ENCODE results near the gene CNTNAP2. TPM values are rescaled to one million over a fixed set of nuclear protein-coding genes. Genes with fewer than 3 reads are reported as not detected.

Gene CNTNAP2
- total RNA-seq, 6 experiments from 2014 or later: 1.8 to 8.1 (median 3.9) TPM

DNA sequence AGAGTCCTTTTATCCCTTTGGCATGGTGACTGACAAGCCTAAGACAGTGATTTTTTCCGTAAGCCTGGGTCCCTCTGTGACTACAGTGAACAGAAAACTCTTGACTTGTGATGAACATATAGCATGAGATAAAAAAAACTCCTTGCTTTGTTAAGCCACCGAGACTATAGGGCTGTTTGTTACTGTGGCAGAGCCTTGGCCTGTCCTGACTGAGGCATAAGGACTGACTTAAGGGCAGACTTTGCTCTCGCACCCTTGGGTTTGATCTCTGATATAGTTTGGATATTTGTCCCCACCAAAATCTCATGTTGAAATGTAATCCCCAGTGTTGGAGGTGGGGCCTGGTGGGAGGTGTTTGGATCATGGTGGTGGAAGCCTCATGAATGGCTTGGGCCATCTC, 2157.5 kb downstream of the CNTNAP2 start:
- no peak for ATAC-seq
- 92% methylated on average over 3 of the region's 3 CpGs for WGBS (ENCODE audit: insufficient coverage, low coverage, low lambda C conversion rate, missing lambda C conversion rate)
- H3K27me3 ChIP-seq: no peaks in the 10 kb centered on the region
- no peak for DNase-seq
- intact Hi-C loops (cut with DNase I): no loop called here
- H3K36me3 ChIP-seq: no peaks in the 10 kb centered on the region
- H3K27ac ChIP-seq: no peak overlapping the region
- no peaks in the 10 kb centered on the region for H3K9me3 ChIP-seq
- TF ChIP-seq POLR2A (IDR thresholded peaks at IDR 0.05): no peak
- TF ChIP-seq, protein P1, sequence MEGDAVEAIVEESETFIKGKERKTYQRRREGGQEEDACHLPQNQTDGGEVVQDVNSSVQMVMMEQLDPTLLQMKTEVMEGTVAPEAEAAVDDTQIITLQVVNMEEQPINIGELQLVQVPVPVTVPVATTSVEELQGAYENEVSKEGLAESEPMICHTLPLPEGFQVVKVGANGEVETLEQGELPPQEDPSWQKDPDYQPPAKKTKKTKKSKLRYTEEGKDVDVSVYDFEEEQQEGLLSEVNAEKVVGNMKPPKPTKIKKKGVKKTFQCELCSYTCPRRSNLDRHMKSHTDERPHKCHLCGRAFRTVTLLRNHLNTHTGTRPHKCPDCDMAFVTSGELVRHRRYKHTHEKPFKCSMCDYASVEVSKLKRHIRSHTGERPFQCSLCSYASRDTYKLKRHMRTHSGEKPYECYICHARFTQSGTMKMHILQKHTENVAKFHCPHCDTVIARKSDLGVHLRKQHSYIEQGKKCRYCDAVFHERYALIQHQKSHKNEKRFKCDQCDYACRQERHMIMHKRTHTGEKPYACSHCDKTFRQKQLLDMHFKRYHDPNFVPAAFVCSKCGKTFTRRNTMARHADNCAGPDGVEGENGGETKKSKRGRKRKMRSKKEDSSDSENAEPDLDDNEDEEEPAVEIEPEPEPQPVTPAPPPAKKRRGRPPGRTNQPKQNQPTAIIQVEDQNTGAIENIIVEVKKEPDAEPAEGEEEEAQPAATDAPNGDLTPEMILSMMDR (IDR thresholded peaks at IDR 0.05): no peak
- H3K4me3 ChIP-seq: no peak overlapping the region
- no peaks in the 10 kb centered on the region for H3K4me1 ChIP-seq

DNA sequence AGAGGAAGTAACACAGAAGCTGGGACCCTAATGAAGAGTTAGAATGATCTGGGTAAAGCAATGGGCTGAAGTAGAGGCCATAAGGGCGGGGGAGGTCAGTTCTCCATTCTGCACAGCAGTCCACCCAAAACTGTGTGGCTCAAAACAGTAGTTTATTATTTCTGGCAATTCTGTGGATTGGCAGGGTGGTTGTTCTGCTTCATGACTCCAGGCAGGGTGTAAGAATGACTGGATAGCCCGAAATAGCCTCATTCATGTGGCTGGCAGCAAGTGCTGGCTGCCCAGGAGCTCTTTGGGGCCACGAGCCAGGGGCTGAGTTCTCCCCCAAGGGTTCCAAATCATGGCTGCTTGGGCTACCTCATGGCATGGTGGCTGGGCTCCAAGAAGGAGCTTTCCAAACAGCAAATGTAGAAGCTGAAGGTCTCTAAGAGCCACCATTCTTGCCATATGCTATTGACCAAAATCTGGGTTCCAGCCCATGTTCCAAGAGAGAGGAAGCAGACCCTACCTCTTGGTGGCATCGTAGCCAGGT, 2158.8 kb downstream of the CNTNAP2 start:
- Histone ChIP-seq H3K4me3 (no peak overlapping the region), H3K27ac (no peak overlapping the region), H3K27me3 (no peaks in the 10 kb centered on the region), H3K9me3 (no peaks in the 10 kb centered on the region), H3K36me3 (no peaks in the 10 kb centered on the region), H3K4me1 (no peaks in the 10 kb centered on the region)
- whole genome bisulfite sequencing (ENCODE audit: insufficient coverage, low coverage, low lambda C conversion rate, missing lambda C conversion rate): 75% methylated on average over 2 of the region's 4 CpGs
- TF ChIP-seq, protein P1 (IDR thresholded peaks at IDR 0.05): no peak
- no peak for TF ChIP-seq POLR2A (IDR thresholded peaks at IDR 0.05)
- no peak for ATAC-seq
- intact Hi-C loops (cut with DNase I): no loop called here
- DNase-seq: no peak

DNA sequence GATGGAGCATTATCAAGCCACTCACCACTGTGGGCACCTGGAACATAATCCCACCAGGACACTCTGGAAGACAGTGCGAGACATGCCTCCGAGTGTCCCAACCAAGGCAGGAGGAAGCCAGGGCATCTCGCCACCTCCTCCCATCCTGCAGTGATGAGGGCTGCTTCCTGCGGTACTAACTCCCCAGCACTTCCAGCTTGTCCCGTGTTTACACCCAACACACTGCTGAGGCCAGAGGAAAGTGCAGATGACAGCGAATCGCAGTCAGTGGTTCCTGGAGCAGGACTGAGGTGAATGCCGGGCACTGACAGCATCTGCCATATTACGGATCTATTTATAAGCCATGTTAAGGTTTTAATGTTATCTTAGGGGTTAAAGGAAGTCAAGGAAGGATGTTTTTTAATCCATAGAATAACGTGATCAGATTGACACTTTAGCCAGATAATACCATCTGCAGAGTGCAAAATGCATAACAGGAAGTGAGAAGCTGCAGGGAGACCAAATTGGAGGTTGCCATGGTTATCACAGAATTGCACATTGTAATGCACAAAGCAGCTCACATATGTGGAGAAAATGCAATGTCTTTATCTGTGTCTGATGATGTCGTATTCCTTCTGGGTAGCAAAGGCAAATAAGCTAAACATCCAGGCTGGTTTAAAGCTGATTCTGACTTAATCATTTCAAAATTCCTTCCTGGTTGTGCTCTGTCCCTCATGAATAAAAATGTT, 2159.9 kb downstream of the CNTNAP2 start:
- Histone ChIP-seq H3K27ac (no peak overlapping the region), H3K27me3 (no peaks in the 10 kb centered on the region), H3K4me3 (no peak overlapping the region), H3K9me3 (no peaks in the 10 kb centered on the region), H3K36me3 (no peaks in the 10 kb centered on the region), H3K4me1 (no peaks in the 10 kb centered on the region)
- WGBS (ENCODE audit: insufficient coverage, low coverage, low lambda C conversion rate, missing lambda C conversion rate): 46% methylated on average over 9 of the region's 11 CpGs
- DNase-seq (no peak), ATAC-seq (peak; percentile 45 to 58 (median 55))
- intact Hi-C loops (cut with DNase I): no loop called here
- no peak for TF ChIP-seq POLR2A (IDR thresholded peaks at IDR 0.05)
- TF ChIP-seq, protein P1 (IDR thresholded peaks at IDR 0.05): no peak

DNA sequence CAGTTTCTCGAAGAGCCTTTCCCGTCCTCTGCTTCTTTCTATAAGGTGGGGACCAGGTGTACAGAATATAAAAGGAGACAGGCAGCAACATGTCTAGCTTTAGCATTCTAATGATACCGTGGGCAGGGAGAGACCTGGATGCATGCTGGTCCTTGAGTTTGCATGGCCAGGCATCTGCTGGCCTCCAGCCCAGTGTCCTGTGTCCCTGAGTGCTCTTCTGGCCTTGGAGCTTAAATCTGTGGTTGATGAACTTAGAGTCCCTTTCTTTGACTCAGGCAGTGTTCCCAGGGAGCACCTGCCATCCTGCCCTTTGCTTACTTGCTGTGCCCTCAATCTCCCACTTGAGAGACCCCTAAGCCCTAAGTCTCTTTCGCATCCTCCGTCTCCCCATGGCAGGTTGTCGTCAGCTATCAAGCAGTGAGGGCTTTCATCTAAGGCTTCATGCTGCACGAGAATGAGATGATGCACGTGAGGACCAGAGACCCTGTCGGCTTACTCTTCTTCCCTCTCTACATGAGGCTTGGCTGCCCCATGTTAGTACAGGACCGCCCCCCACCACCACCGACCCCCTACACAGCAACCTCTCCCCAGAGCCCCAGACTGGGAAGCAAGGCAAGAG, 2160.6 kb downstream of the CNTNAP2 start:
- intact Hi-C loops (cut with DNase I): no loop called here

More for the DNA sequence above, 2160.6 kb downstream of the CNTNAP2 start:
- Histone ChIP-seq H3K27ac (no peak overlapping the region), H3K4me3 (no peak overlapping the region), H3K27me3 (no peaks in the 10 kb centered on the region), H3K9me3 (no peaks in the 10 kb centered on the region), H3K36me3 (no peaks in the 10 kb centered on the region), H3K4me1 (no peaks in the 10 kb centered on the region)
- no peak for DNase-seq
- no peak for ATAC-seq
- 66% methylated on average over 10 of the region's 11 CpGs for WGBS (ENCODE audit: insufficient coverage, low coverage, low lambda C conversion rate, missing lambda C conversion rate)
- TF ChIP-seq, protein P1 (IDR thresholded peaks at IDR 0.05): no peak
- no peak for TF ChIP-seq POLR2A (IDR thresholded peaks at IDR 0.05)
